DOHH2 (cell line): ENCODE data around the gene TGFBR3.

Experiments
- H3F3A ChIP-seq: fragments of 200-600 bp; sonication (generic), shearing (Covaris generic); 2 replicates; pipeline ENCODE4 v1.6.0; 2016; ENCODE audit warnings: antibody characterized with exemption, mild to moderate bottlenecking; ENCODE audit not compliant: control insufficient read depth, insufficient read depth
- H3K27ac ChIP-seq: fragments of 200-600 bp; sonication (generic); 2 replicates; pipeline ENCODE4 v1.5.1; 2014; ENCODE audit warnings: low read depth, mild to moderate bottlenecking, low read length, moderate library complexity
- H3K27me3 ChIP-seq: fragments of 200-600 bp; sonication (generic); 2 replicates; pipeline ENCODE4 v1.6.1; 2014; ENCODE audit warnings: mild to moderate bottlenecking, low read length, mixed read lengths; ENCODE audit not compliant: control insufficient read depth
- H3K36me3 ChIP-seq: fragments of 200-600 bp; sonication (generic); 2 replicates; pipeline ENCODE4 v1.6.1; 2014; ENCODE audit warnings: mild to moderate bottlenecking, low read length, moderate library complexity, mixed read lengths; ENCODE audit not compliant: control insufficient read depth
- H3K4me1 ChIP-seq: fragments of 200-600 bp; sonication (generic); 2 replicates; pipeline ENCODE4 v1.6.1; 2014; ENCODE audit warnings: mild to moderate bottlenecking, low read length, mixed read lengths; ENCODE audit not compliant: control insufficient read depth
- H3K4me2 ChIP-seq: fragments of 200-600 bp; sonication (generic); 2 replicates; pipeline ENCODE4 v1.6.0; 2014; ENCODE audit warnings: mild to moderate bottlenecking, low read length, moderate library complexity
- H3K4me3 ChIP-seq: fragments of 200-600 bp; sonication (generic); 2 replicates; pipeline ENCODE4 v1.5.1; 2014; ENCODE audit warnings: mild to moderate bottlenecking, low read length, mixed read lengths
- H3K79me2 ChIP-seq: fragments of 200-600 bp; sonication (generic); 2 replicates; pipeline ENCODE4 v1.6.1; 2014; ENCODE audit warnings: mild to moderate bottlenecking, low read length, mixed read lengths; ENCODE audit not compliant: control insufficient read depth
- H3K9me2 ChIP-seq: fragments of 200-600 bp; sonication (generic); replicated peaks from 2 replicates; pipeline ENCODE4 v1.6.1; 2014; ENCODE audit warnings: mild to moderate bottlenecking, low read length, mixed read lengths; ENCODE audit not compliant: control insufficient read depth
- H3K9me3 ChIP-seq: fragments of 200-600 bp; sonication (generic); 2 replicates; pipeline ENCODE4 v1.6.1; 2014; ENCODE audit warnings: antibody characterized with exemption, low read length, mixed read lengths; ENCODE audit not compliant: control insufficient read depth, insufficient read depth
- H4K20me1 ChIP-seq: fragments of 200-600 bp; sonication (generic); 2 replicates; pipeline ENCODE4 v1.6.0; 2014; ENCODE audit warnings: low read depth, mild to moderate bottlenecking, antibody characterized with exemption, low read length, moderate library complexity; ENCODE audit not compliant: control insufficient read depth, insufficient read depth
- EZH2phosphoT487 ChIP-seq: fragments of 200-600 bp; sonication (generic); IDR thresholded peaks from 2 replicates; pipeline ENCODE4 v1.6.1; 2017; ENCODE audit warnings: borderline replicate concordance, mild to moderate bottlenecking, antibody characterized with exemption, low read length, moderate library complexity, mixed read lengths
- TF ChIP-seq, protein P1 (sequence below): fragments of 200-600 bp; sonication (generic); IDR thresholded peaks from one replicate; pipeline ENCODE4 v1.5.1; 2014; ENCODE audit warnings: antibody characterized with exemption, mild to moderate bottlenecking, low read depth, low read length; ENCODE audit not compliant: poor library complexity, severe bottlenecking

TGFBR3 gene

DNA sequence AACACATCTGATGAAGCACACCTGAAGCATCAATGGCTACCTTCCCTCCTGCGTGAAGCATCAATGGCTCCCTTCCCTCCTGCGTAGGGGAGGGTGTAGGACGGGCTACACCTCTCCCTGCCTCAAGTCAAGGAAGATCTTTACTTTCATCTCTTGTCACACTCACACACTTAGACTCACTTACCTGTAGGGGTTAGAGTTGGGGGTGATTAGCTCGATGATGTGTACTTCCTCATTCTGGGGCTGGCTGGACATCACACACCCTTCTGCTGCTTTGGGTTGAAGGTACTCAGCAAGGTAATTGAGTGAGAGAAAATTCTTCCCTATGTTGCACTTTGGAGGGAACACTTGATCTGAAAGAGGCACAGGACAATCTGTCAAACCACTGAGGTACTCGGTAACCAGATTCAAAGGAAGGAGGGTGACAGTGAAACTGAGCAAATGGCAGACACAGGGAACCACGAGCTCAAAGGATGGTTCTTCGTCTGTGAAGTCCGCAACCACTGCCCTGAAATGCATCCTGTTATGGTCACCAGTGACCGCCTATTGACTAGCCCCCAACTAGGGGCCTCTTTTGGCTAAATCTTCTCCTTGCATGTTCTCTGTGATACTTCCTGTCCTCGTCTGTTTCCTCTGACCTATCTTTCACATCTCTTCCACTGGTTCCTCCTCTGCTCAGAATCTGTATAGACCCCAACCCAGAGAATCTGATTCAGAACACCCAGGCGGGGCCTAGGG lies 156.2 kb downstream of the TGFBR3 start:
- no peaks in the 10 kb centered on the region for H3K4me1 ChIP-seq
- no peaks in the 10 kb centered on the region for H3K36me3 ChIP-seq
- H3K4me3 ChIP-seq, result no peak overlapping the region
- H3K27me3 ChIP-seq, result no peaks in the 10 kb centered on the region
- no peaks in the 10 kb centered on the region for H3K79me2 ChIP-seq
- H3K9me3 ChIP-seq, result no peaks in the 10 kb centered on the region
- no peaks in the 10 kb centered on the region for H4K20me1 ChIP-seq
- H3K9me2 ChIP-seq, result no peaks in the 10 kb centered on the region
- no peak overlapping the region for H3K4me2 ChIP-seq
- no peaks in the 10 kb centered on the region for H3F3A ChIP-seq
- no peak for TF ChIP-seq EZH2phosphoT487
- TF ChIP-seq, protein P1, sequence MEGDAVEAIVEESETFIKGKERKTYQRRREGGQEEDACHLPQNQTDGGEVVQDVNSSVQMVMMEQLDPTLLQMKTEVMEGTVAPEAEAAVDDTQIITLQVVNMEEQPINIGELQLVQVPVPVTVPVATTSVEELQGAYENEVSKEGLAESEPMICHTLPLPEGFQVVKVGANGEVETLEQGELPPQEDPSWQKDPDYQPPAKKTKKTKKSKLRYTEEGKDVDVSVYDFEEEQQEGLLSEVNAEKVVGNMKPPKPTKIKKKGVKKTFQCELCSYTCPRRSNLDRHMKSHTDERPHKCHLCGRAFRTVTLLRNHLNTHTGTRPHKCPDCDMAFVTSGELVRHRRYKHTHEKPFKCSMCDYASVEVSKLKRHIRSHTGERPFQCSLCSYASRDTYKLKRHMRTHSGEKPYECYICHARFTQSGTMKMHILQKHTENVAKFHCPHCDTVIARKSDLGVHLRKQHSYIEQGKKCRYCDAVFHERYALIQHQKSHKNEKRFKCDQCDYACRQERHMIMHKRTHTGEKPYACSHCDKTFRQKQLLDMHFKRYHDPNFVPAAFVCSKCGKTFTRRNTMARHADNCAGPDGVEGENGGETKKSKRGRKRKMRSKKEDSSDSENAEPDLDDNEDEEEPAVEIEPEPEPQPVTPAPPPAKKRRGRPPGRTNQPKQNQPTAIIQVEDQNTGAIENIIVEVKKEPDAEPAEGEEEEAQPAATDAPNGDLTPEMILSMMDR, result no peak
- H3K27ac ChIP-seq, result no peak overlapping the region

DNA sequence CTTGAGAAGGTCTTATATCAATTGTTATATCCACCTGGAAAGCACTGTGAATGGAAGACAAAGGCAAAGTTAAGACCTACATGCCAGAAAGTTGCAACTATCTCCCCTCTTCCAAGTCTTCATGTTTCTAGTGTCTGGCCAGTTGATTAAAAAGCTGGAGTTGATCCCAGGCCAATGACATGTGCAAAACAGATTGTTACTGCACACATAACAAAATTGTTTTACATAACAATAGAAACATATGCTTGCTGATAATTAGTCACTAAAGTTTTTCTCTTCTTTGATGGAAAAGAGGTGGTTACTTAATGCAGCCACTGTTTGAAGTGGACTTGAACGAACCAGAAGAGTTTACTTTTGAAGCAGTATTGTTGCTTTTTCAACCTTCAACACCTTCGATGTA lies 158.2 kb downstream of the TGFBR3 start:
- Histone ChIP-seq H3K9me3 (no peaks in the 10 kb centered on the region), H3K27me3 (no peaks in the 10 kb centered on the region), H3K4me3 (no peak overlapping the region), H4K20me1 (no peaks in the 10 kb centered on the region), H3K36me3 (no peaks in the 10 kb centered on the region), H3K9me2 (no peaks in the 10 kb centered on the region), H3K27ac (no peak overlapping the region), H3K4me2 (no peak overlapping the region), H3K79me2 (no peaks in the 10 kb centered on the region), H3F3A (no peaks in the 10 kb centered on the region), H3K4me1 (no peaks in the 10 kb centered on the region)
- TF ChIP-seq, protein P1, result no peak
- TF ChIP-seq EZH2phosphoT487, result no peak

DNA sequence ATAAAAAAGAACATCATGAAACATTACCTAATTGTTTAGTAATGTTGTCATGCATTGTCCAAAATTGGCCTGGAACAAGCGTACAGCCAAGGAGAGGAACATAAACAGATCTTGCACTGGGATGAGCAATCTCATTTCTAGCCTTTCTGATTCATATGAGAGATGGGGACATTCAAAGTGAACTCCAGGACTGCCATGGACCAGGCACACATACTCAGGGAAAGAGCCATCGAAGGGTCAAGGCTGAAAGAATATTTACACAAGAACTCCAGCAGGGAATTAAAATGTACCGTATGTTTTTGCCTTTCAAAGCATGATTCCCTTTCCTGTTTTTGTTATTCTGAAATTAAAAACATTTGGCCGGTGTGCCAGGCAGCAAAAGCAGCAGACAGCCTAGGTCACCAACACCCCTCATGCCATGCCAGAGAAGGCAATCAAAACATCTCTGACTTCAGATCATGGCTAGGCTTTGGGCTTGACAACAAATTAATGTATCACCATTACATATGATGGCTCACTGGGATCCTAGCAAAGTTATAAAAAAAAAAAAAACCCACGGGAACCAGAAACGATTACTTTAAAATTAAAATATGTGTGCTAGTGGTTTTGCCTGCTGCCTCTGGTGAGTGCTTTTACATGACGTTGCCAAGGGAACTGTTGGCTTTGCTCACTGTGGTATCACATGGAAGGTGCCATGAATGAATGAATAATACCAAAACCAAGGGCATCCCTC lies 159.8 kb downstream of the TGFBR3 start:
- Histone ChIP-seq H3K9me3 (no peaks in the 10 kb centered on the region), H3F3A (no peaks in the 10 kb centered on the region), H3K27ac (no peak overlapping the region), H4K20me1 (no peaks in the 10 kb centered on the region), H3K27me3 (no peaks in the 10 kb centered on the region), H3K9me2 (no peaks in the 10 kb centered on the region), H3K79me2 (no peaks in the 10 kb centered on the region), H3K4me2 (no peak overlapping the region), H3K36me3 (no peaks in the 10 kb centered on the region), H3K4me1 (no peaks in the 10 kb centered on the region), H3K4me3 (no peak overlapping the region)
- TF ChIP-seq, protein P1, result no peak
- no peak for TF ChIP-seq EZH2phosphoT487
